HFF-Myc (cell line): ENCODE results near the gene EIF2AK2.

Experiments used
- DNase-seq: peaks from one replicate; pipeline ENCODE4 v3.0.0-alpha.2; 2011; ENCODE audit warnings: low read depth; ENCODE audit errors: extremely low read depth
- H3K4me3 ChIP-seq: replicated peaks from 2 replicates; pipeline ENCODE4 v1.5.1; 2011; ENCODE audit warnings: low read depth, mild to moderate bottlenecking, control low read depth, low read length
- TF ChIP-seq, protein P1 (sequence below): IDR thresholded peaks from 2 replicates; pipeline ENCODE4 v1.5.1; 2012; ENCODE audit warnings: mild to moderate bottlenecking, low read depth, low read length, control low read depth; ENCODE audit errors: missing control alignments

EIF2AK2 gene

DNA sequence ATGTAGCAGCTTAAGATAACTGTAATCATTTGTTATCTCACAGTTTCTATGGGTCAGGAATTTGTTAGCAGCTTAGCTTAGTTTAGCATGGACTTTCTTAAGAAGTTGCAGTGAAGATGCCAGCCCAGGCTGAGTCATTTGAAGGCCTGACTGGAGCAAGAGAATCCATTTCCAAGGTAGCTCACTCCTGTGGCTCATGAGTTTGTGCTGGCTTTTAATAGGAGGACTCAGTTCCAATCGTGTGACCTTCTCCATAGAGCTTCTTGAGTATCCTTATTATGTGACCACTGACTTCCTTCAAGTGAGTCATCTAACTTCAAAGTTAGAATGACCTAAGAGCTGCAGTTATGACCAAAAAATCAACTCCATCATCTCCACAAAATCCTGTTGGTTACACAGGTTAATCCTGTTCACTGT lies 71.0 kb downstream of the EIF2AK2 start:
- H3K4me3 ChIP-seq = peak overlapping the region; percentile 81; the same call in 1 of the 2 replicates
- TF ChIP-seq, protein P1, sequence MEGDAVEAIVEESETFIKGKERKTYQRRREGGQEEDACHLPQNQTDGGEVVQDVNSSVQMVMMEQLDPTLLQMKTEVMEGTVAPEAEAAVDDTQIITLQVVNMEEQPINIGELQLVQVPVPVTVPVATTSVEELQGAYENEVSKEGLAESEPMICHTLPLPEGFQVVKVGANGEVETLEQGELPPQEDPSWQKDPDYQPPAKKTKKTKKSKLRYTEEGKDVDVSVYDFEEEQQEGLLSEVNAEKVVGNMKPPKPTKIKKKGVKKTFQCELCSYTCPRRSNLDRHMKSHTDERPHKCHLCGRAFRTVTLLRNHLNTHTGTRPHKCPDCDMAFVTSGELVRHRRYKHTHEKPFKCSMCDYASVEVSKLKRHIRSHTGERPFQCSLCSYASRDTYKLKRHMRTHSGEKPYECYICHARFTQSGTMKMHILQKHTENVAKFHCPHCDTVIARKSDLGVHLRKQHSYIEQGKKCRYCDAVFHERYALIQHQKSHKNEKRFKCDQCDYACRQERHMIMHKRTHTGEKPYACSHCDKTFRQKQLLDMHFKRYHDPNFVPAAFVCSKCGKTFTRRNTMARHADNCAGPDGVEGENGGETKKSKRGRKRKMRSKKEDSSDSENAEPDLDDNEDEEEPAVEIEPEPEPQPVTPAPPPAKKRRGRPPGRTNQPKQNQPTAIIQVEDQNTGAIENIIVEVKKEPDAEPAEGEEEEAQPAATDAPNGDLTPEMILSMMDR = no peak
- DNase-seq = peak; percentile 17

DNA sequence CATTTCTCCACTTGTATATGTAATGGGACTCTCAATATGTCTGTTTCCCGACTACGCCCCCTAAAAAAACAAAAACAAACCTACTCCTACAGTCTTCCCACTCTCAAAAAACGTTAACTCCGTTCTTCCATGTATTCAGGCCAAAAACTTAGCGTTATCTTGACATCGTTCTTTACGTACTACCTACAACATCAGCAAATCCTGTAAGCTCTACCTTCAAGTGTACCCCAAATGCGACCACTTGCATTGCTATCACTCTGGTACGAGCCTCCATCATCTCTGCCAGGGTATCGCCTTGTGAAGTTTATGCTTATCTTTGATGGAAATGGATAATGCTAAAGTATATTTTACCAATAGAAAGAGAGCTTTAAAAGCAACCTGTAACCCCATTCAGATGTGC lies 72.0 kb downstream of the EIF2AK2 start:
- peak overlapping the region; percentile 81 for H3K4me3 ChIP-seq
- TF ChIP-seq, protein P1 = no peak
- no peak for DNase-seq

DNA sequence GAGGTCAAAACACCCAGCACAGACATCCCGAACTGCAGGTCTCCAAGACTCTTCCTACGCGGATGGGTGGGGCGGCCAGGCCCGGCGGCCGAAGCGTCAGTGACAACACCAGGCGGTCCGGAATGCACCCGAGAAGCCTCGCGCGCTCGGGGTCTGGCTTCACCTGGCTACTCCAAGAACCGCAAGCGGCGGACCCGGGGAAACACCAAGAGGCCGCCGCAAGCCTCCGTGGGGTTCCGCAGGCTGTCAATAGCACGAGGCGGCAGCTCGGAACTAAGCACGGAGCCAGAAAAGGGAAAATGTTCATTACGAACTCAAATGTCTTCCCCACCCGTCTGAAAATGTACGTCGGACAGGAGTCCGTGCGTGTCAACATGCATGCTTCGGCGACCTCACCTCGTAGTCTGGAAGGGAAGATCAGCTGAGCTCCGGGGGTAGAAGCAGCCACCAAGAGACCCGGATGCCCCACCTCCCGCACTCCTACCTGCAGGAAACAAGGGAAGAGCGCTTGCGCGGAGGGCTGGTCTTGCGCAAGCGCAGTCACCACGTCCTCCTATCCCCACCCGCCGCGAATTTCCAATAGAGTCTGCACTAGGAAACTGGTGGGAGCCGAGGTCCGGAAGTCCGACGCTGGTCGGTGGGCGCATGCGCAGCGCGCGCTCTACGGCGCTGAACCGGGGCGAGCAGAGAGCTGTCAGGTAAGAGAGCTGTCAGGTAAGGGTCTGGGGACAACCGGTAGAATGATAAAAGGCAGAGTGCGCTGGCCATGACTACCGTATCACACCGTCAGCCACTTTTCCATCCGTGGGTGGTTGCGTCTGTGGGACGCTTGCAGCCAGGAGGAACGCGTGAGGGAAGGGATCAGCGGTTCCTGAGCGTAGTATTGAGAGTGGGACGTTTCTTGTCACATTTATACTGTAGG lies 72.6 kb downstream of the EIF2AK2 start, which contains the start of the genes GPATCH11 and HEATR5B:
Gene GPATCH11, plus strand, starts transcription at position 646 of the 922 bp plus-strand sequence. CDS start 3,864 bp downstream, outside the sequence.
Gene HEATR5B, minus strand, starts transcription at position 500 of the 922 bp plus-strand sequence. CDS start 958 bp downstream, outside the sequence.
- peak within 1 kb of the TSS; percentile 81 for H3K4me3 ChIP-seq
- TF ChIP-seq, protein P1 = no peak
- peak; percentile 85 for DNase-seq

DNA sequence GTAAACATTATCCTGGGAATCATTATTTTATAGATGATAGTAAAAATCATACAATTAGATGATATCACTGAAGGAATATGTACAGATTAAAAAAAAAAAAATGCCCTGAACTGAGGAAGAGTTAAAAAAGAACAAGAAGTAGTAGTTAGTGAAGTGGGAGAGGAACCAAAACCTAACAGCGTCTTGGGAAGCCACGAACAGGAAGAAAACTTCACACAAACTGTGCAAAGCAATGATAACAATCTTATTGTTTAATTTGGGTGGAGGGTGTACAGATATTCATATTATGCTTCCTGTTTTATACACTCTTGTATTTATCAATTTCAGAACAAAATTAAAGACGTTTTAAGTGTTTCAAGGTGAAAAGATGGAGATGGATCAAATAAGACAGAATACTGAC lies 76.1 kb downstream of the EIF2AK2 start:
- DNase-seq = no peak
- TF ChIP-seq, protein P1 = no peak
- H3K4me3 ChIP-seq = no peak overlapping the region

DNA sequence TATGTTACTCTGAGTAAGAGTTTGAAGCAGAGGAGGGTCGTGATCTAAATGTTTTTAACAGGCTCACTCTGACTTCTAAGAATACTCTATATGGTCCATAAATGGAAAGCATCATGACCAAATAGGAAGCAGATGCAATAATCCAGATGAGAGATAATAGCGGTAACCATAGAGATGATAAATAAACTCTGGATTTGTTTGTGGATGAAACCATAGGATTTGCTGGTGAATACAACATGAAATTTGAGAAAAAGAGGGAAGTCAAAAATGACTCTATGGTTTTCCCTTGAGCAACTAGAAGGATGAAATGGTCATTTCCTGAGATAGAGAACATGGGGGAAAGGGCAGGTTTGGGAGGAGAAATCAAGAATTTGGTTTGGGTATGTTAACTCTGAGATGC lies 76.5 kb downstream of the EIF2AK2 start:
- TF ChIP-seq, protein P1 = no peak
- no peak overlapping the region for H3K4me3 ChIP-seq
- peak; percentile 3 for DNase-seq

DNA sequence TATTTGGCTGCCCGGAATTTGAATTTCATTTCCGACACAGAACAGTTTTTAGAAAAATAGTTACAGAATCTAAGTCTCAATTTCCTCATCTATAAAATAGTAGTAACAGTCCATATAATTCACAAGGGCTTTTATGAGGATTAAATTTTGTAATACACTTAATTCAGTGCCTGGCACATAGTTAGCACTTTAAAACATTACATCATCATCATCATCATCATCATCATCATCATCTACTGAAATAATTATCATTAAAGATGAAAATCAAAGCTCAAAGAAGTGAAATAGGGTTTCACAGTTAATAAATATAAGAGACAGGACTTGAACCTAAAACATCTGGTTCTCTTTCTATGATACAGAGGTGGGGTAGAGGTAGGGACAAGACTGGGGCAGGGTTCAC lies 85.8 kb downstream of the EIF2AK2 start:
- DNase-seq = no peak
- no peak overlapping the region for H3K4me3 ChIP-seq
- TF ChIP-seq, protein P1 = no peak
